Measurements from ENCODE around the gene FUT4. TPM values are rescaled to one million over a fixed set of nuclear protein-coding genes. Genes with fewer than 3 reads are reported as not detected.
A peak's percentile ranks its signal among the peaks of the same experiment; 100 is the strongest.

Gene FUT4
- total and polyA plus RNA-seq, 10 of the 15 experiments (the other 5 are each of a cell fraction or from before 2014, with no cell fraction given) = 0.68 to 9.1 (median 2.3) TPM

GRCh38 chr11:94581926-94582325 is 38.2 kb downstream of the FUT4 start (continued):
- no peak for TF ChIP-seq CHD4 (IDR thresholded peaks at IDR 0.05)
- TF ChIP-seq TCF12 (IDR thresholded peaks at IDR 0.05; ENCODE audit: low read depth, low read length) = peak; percentile 41; the same call in 1 of the 2 replicates
- TF ChIP-seq NBN (IDR thresholded peaks at IDR 0.05) = peak; percentile 84
- TF ChIP-seq TCF7 (IDR thresholded peaks at IDR 0.05; ENCODE audit: borderline replicate concordance) = no peak
- TF ChIP-seq NFYA (IDR thresholded peaks at IDR 0.05; ENCODE audit: borderline replicate concordance, low read depth, low read length) = no peak
- TF ChIP-seq EP300 (IDR thresholded peaks at IDR 0.05; ENCODE audit: borderline replicate concordance in 1 of 2, control insufficient read depth in 1 of 2, low read depth in 2 of 2, low read length in 2 of 2) = peak; percentile 41 to 81; a peak in 3 of 4 replicates
- TF ChIP-seq STAT1 (conservative IDR thresholded peaks at IDR 0.05) = no peak
- TF ChIP-seq HDAC2 (IDR thresholded peaks at IDR 0.05) = no peak
- no peak for TF ChIP-seq NRF1 (conservative IDR thresholded peaks at IDR 0.05; ENCODE audit: low read depth, low read length)
- no peak for TF ChIP-seq CBX3 (IDR thresholded peaks at IDR 0.05; ENCODE audit: borderline replicate concordance, low read depth)
- TF ChIP-seq ZNF622 (IDR thresholded peaks at IDR 0.05) = no peak
- no peak for TF ChIP-seq BCLAF1 (IDR thresholded peaks at IDR 0.05)
- no peak for TF ChIP-seq CHD1 (IDR thresholded peaks at IDR 0.05; ENCODE audit: low read depth, low read length)
- no peak for TF ChIP-seq CTCF (IDR thresholded peaks at IDR 0.05 in 2 of 3, conservative IDR thresholded peaks at IDR 0.05 in 1 of 3; ENCODE audit: control insufficient read depth in 2 of 3, extremely low read depth in 1 of 3, insufficient read depth in 1 of 3, low read depth in 3 of 3, low read length in 3 of 3)
- TF ChIP-seq FOS (IDR thresholded peaks at IDR 0.05; ENCODE audit: borderline replicate concordance, extremely low read depth, insufficient read length) = no peak
- TF ChIP-seq, protein P1, sequence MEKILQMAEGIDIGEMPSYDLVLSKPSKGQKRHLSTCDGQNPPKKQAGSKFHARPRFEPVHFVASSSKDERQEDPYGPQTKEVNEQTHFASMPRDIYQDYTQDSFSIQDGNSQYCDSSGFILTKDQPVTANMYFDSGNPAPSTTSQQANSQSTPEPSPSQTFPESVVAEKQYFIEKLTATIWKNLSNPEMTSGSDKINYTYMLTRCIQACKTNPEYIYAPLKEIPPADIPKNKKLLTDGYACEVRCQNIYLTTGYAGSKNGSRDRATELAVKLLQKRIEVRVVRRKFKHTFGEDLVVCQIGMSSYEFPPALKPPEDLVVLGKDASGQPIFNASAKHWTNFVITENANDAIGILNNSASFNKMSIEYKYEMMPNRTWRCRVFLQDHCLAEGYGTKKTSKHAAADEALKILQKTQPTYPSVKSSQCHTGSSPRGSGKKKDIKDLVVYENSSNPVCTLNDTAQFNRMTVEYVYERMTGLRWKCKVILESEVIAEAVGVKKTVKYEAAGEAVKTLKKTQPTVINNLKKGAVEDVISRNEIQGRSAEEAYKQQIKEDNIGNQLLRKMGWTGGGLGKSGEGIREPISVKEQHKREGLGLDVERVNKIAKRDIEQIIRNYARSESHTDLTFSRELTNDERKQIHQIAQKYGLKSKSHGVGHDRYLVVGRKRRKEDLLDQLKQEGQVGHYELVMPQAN (conservative IDR thresholded peaks at IDR 0.05) = no peak
- 0 out of 2 replicates have a peak, but pooled peaks have one; percentile 23 for TF ChIP-seq NFIC (IDR thresholded peaks at IDR 0.05; ENCODE audit: low read depth, low read length)
- TF ChIP-seq MAX (IDR thresholded peaks at IDR 0.05; ENCODE audit: low read depth, low read length) = no peak
- TF ChIP-seq MYC (IDR thresholded peaks at IDR 0.05; ENCODE audit: insufficient read depth, insufficient read length, insufficient replicate concordance, low read length, severe bottlenecking) = no peak
- no peak for TF ChIP-seq ZNF274 (IDR thresholded peaks at IDR 0.05; ENCODE audit: insufficient read depth, insufficient read length)
- TF ChIP-seq, protein P2, sequence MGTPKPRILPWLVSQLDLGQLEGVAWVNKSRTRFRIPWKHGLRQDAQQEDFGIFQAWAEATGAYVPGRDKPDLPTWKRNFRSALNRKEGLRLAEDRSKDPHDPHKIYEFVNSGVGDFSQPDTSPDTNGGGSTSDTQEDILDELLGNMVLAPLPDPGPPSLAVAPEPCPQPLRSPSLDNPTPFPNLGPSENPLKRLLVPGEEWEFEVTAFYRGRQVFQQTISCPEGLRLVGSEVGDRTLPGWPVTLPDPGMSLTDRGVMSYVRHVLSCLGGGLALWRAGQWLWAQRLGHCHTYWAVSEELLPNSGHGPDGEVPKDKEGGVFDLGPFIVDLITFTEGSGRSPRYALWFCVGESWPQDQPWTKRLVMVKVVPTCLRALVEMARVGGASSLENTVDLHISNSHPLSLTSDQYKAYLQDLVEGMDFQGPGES (IDR thresholded peaks at IDR 0.05) = no peak
- TF ChIP-seq, protein P3, sequence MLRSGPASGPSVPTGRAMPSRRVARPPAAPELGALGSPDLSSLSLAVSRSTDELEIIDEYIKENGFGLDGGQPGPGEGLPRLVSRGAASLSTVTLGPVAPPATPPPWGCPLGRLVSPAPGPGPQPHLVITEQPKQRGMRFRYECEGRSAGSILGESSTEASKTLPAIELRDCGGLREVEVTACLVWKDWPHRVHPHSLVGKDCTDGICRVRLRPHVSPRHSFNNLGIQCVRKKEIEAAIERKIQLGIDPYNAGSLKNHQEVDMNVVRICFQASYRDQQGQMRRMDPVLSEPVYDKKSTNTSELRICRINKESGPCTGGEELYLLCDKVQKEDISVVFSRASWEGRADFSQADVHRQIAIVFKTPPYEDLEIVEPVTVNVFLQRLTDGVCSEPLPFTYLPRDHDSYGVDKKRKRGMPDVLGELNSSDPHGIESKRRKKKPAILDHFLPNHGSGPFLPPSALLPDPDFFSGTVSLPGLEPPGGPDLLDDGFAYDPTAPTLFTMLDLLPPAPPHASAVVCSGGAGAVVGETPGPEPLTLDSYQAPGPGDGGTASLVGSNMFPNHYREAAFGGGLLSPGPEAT (IDR thresholded peaks at IDR 0.05; ENCODE audit: low read depth) = peak; percentile 81
